ENCODE data around the gene FOXO6. TPM values are rescaled to one million over a fixed set of nuclear protein-coding genes. Genes with fewer than 3 reads are reported as not detected.

The FOXO6 gene
- total RNA-seq, 2 experiments from 2014 or later: not detected

GRCh38 chr1:41411229-41411628, 50.0 kb downstream of the FOXO6 start:
- Mint-ChIP-seq H3K4me1 (no peaks in the 10 kb centered on the region), H3K27ac (no peak overlapping the region), H3K36me3 (no peaks in the 10 kb centered on the region), H3K9me3 (peaks cover 2% of the 10 kb centered on the region), H3K4me3 (no peak overlapping the region), H3K27me3 (peaks cover 18% of the 10 kb centered on the region)
- ATAC-seq (ENCODE audit: low read depth) (no peak), DNase-seq (no peak)
- POLR2A ChIA-PET: no interaction called here

GRCh38 chr1:41412748-41413147, 51.5 kb downstream of the FOXO6 start:
- H3K36me3 Mint-ChIP-seq: no peaks in the 10 kb centered on the region
- H3K4me3 Mint-ChIP-seq: no peak overlapping the region
- ATAC-seq (ENCODE audit: low read depth): no peak
- H3K9me3 Mint-ChIP-seq: peaks cover 2% of the 10 kb centered on the region
- peaks cover 2% of the 10 kb centered on the region for H3K4me1 Mint-ChIP-seq
- no peak for DNase-seq
- POLR2A ChIA-PET: no interaction called here
- H3K27me3 Mint-ChIP-seq: peaks cover 14% of the 10 kb centered on the region
- no peak overlapping the region for H3K27ac Mint-ChIP-seq

DNA sequence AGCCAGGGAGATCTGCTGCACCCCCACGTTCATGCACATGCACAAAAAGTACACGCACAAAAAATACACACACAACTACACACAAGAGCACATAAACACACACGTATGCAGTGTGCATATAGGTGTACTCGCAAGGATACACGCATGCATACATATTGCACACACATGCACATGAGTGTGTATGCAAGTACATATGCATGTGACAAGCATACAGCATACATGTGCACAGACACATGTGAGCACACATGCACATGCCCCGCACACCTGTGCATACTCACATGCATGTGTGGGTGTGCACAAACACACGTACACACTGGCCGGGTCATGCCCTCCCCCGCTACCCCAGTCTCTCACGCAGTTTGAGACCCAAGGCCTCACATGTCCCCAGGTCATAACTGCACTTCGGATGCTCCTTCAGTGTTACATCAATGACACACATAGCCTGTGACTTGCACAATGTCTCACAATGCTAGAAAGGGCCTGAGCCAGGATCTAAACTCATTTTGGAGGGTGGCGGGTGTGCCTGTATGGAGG, 52.6 kb downstream of the FOXO6 start:
- no peak for ATAC-seq (ENCODE audit: low read depth)
- peaks cover 2% of the 10 kb centered on the region for H3K9me3 Mint-ChIP-seq
- H3K36me3 Mint-ChIP-seq: no peaks in the 10 kb centered on the region
- DNase-seq: no peak
- H3K4me3 Mint-ChIP-seq: no peak overlapping the region
- H3K4me1 Mint-ChIP-seq: peaks cover 2% of the 10 kb centered on the region
- no peak overlapping the region for H3K27ac Mint-ChIP-seq
- POLR2A ChIA-PET: no interaction called here
- peaks cover 14% of the 10 kb centered on the region for H3K27me3 Mint-ChIP-seq

DNA sequence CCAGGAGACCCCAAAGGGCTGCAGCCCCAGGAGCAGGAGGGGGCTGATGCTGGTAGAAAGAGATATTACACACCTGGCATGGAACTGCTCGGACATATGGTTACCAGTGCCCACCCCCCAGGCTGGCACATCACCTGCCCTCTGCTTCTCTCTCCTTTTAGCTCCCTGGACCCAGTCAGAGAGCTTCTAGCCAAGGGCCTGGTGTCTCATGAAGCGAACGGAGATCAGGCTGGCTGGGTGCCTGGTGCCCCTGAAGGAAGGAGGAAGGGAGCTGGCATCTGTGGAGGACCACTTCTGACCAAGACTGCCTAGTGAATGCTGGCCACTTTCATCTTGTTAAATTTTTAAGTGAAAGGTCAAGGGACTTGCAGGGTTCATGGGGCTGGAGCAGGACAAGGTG, 53.1 kb downstream of the FOXO6 start:
- POLR2A ChIA-PET: no interaction called here
- peaks cover 14% of the 10 kb centered on the region for H3K27me3 Mint-ChIP-seq
- ATAC-seq (ENCODE audit: low read depth): no peak
- H3K36me3 Mint-ChIP-seq: no peaks in the 10 kb centered on the region
- H3K27ac Mint-ChIP-seq: no peak overlapping the region
- peaks cover 2% of the 10 kb centered on the region for H3K4me1 Mint-ChIP-seq
- peaks cover 2% of the 10 kb centered on the region for H3K9me3 Mint-ChIP-seq
- no peak overlapping the region for H3K4me3 Mint-ChIP-seq
- DNase-seq: no peak

- no peaks in the 10 kb centered on the region for H3K36me3 Mint-ChIP-seq
- DNase-seq (no peak), ATAC-seq (ENCODE audit: low read depth) (no peak)
- POLR2A ChIA-PET: no interaction called here
- no peak overlapping the region for H3K27ac Mint-ChIP-seq
- peaks cover 2% of the 10 kb centered on the region for H3K9me3 Mint-ChIP-seq
- no peak overlapping the region for H3K4me3 Mint-ChIP-seq
- peaks cover 11% of the 10 kb centered on the region for H3K27me3 Mint-ChIP-seq
- H3K4me1 Mint-ChIP-seq: peaks cover 2% of the 10 kb centered on the region
These were observed 53.6 kb downstream of the FOXO6 start for GRCh38 chr1:41414716-41415306.

- H3K4me3 Mint-ChIP-seq: no peak overlapping the region
- H3K36me3 Mint-ChIP-seq: no peaks in the 10 kb centered on the region
- ATAC-seq (ENCODE audit: low read depth) (no peak), DNase-seq (no peak)
- H3K27me3 Mint-ChIP-seq: peaks cover 2% of the 10 kb centered on the region
- peaks cover under 1% of the 10 kb centered on the region for H3K9me3 Mint-ChIP-seq
- peaks cover 2% of the 10 kb centered on the region for H3K4me1 Mint-ChIP-seq
- H3K27ac Mint-ChIP-seq: no peak overlapping the region
- POLR2A ChIA-PET: no interaction called here
These were observed 54.8 kb downstream of the FOXO6 start for GRCh38 chr1:41416081-41416480.

GRCh38 chr1:41416552-41417334, 55.5 kb downstream of the FOXO6 start:
- POLR2A ChIA-PET: no interaction called here
- H3K4me3 Mint-ChIP-seq: no peak overlapping the region
- DNase-seq: peak; percentile 68
- H3K36me3 Mint-ChIP-seq: no peaks in the 10 kb centered on the region
- ATAC-seq (ENCODE audit: low read depth): peak; percentile 39
- H3K27ac Mint-ChIP-seq: no peak overlapping the region
- no peaks in the 10 kb centered on the region for H3K9me3 Mint-ChIP-seq
- H3K27me3 Mint-ChIP-seq: peaks cover 2% of the 10 kb centered on the region
- peaks cover 2% of the 10 kb centered on the region for H3K4me1 Mint-ChIP-seq

GRCh38 chr1:41417335-41417682, 56.1 kb downstream of the FOXO6 start:
- Mint-ChIP-seq H3K4me3 (no peak overlapping the region), H3K36me3 (no peaks in the 10 kb centered on the region), H3K4me1 (peaks cover 2% of the 10 kb centered on the region), H3K27ac (no peak overlapping the region), H3K9me3 (no peaks in the 10 kb centered on the region), H3K27me3 (peaks cover 2% of the 10 kb centered on the region)
- DNase-seq (no peak), ATAC-seq (ENCODE audit: low read depth) (no peak)
- POLR2A ChIA-PET: no interaction called here

GRCh38 chr1:41417746-41418145, 56.5 kb downstream of the FOXO6 start:
- H3K36me3 Mint-ChIP-seq: no peaks in the 10 kb centered on the region
- peaks cover 2% of the 10 kb centered on the region for H3K4me1 Mint-ChIP-seq
- POLR2A ChIA-PET: no interaction called here
- H3K4me3 Mint-ChIP-seq: no peak overlapping the region
- peaks cover 2% of the 10 kb centered on the region for H3K27me3 Mint-ChIP-seq
- no peak overlapping the region for H3K27ac Mint-ChIP-seq
- H3K9me3 Mint-ChIP-seq: no peaks in the 10 kb centered on the region
- ATAC-seq (ENCODE audit: low read depth) (no peak), DNase-seq (no peak)

DNA sequence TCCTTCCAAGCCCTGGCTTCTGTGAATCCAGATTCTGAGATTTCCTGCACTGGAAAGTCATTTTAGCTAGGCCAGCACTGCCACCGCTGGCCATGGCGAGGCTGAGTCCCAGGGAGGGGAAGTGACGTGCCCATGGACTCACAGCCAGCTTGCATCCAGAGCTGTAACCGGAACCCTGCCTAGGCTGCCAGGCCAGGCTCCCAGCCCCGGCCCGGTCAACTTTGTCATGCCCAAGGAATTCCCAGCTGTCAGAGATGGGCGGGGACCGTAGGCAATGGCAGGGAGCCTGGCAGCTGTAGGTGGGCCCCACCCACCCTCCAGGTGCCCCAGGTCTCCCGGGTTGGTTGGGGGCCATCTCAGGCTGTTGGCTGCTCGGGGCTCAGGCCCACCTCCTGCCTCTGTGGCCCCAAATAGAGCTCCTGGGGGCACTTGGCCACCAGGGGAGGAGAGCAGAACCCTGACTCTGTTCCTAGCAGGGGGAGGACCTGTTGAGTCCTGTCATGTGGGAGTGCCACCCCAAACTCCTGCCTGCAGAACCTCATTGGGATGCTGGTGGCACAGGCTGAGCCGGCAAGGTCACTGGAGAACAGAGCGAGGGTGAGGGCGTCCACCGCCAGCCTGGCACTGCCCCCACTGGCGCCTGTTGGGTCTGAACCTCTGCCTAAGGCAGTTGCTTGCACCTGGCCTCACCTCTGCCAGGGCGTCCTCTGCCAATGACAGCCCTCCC, 57.8 kb downstream of the FOXO6 start:
- Mint-ChIP-seq H3K4me3 (no peak overlapping the region), H3K9me3 (no peaks in the 10 kb centered on the region), H3K27ac (no peak overlapping the region), H3K4me1 (peaks cover 2% of the 10 kb centered on the region), H3K27me3 (peaks cover 4% of the 10 kb centered on the region), H3K36me3 (no peaks in the 10 kb centered on the region)
- DNase-seq (no peak), ATAC-seq (ENCODE audit: low read depth) (no peak)
- POLR2A ChIA-PET: no interaction called here

- Mint-ChIP-seq H3K27me3 (peaks cover 4% of the 10 kb centered on the region), H3K27ac (no peak overlapping the region), H3K9me3 (no peaks in the 10 kb centered on the region), H3K4me3 (no peak overlapping the region), H3K36me3 (no peaks in the 10 kb centered on the region), H3K4me1 (peaks cover 2% of the 10 kb centered on the region)
- no peak for DNase-seq
- ATAC-seq (ENCODE audit: low read depth): no peak
- POLR2A ChIA-PET: no interaction called here
These were observed 58.5 kb downstream of the FOXO6 start for GRCh38 chr1:41419584-41420295.

DNA sequence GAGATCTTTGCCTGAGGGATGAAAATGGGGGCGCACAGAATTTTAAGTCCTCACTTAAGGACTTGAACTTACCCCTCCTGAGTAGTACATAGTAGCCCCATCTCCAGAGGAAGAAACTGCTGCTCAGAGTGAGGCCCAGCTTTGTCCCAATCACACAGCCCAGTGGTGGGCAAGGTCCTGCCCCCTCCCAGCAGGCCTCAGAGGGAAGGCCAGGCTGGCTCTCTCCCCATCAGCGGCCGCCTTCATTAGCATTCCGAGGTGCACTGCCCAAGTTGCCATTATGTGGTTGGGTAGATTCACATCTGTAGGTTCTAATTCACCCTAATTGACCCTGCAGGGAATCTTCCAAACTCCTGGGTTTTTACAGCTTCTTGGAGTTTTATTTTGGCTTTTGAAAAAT, 59.1 kb downstream of the FOXO6 start:
- ATAC-seq (ENCODE audit: low read depth) (no peak), DNase-seq (no peak)
- peaks cover 2% of the 10 kb centered on the region for H3K4me1 Mint-ChIP-seq
- no peaks in the 10 kb centered on the region for H3K36me3 Mint-ChIP-seq
- no peak overlapping the region for H3K27ac Mint-ChIP-seq
- no peak overlapping the region for H3K4me3 Mint-ChIP-seq
- no peaks in the 10 kb centered on the region for H3K9me3 Mint-ChIP-seq
- H3K27me3 Mint-ChIP-seq: peaks cover 4% of the 10 kb centered on the region
- POLR2A ChIA-PET: no interaction called here

DNA sequence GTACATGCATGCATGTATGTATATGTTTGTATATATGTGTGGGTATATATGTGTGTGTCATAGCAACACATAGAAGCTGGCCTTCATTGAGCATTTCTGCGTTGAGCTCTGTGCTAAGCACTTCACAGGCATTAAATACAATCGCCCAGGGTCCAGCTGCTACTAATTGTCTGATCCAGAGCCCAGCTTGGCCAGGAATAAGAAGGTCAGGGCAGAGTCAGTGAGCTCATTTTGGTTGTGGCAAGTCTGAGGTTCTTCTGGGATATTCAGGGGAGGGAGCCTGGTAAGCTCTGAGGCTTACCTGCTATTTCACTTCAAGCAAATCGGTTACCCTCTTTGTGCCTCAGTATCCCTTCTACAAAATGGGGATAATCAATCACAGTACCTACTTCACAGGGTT, 59.6 kb downstream of the FOXO6 start:
- H3K4me3 Mint-ChIP-seq: no peak overlapping the region
- no peaks in the 10 kb centered on the region for H3K9me3 Mint-ChIP-seq
- H3K27ac Mint-ChIP-seq: no peak overlapping the region
- ATAC-seq (ENCODE audit: low read depth) (no peak), DNase-seq (no peak)
- H3K36me3 Mint-ChIP-seq: no peaks in the 10 kb centered on the region
- H3K4me1 Mint-ChIP-seq: peaks cover 2% of the 10 kb centered on the region
- H3K27me3 Mint-ChIP-seq: peaks cover 4% of the 10 kb centered on the region
- POLR2A ChIA-PET: no interaction called here

Data from activated naive CD8-positive, alpha-beta T cell treated with anti-CD3 and anti-CD28 coated beads, Interleukin-2, amount 10 ng/mL, durations not matched to agents 7 days and 5 days (primary cell).